Measurements from ENCODE around the gene IL3RA. TPM values are rescaled to one million over a fixed set of nuclear protein-coding genes. Genes with fewer than 3 reads are reported as not detected.
"Not testable (repeated sequence)": the region's sequence is repeated elsewhere in the genome, so short reads cannot be mapped to it uniquely, and the experiment has no call there.

Gene IL3RA
- total RNA-seq, 1 donor from 2014 or later, result 6.8 TPM

- no peak overlapping the region for H3K27ac Mint-ChIP-seq
These were observed 82.4 kb downstream of the IL3RA start for GRCh38 chrX:1418901-1419544.

DNA sequence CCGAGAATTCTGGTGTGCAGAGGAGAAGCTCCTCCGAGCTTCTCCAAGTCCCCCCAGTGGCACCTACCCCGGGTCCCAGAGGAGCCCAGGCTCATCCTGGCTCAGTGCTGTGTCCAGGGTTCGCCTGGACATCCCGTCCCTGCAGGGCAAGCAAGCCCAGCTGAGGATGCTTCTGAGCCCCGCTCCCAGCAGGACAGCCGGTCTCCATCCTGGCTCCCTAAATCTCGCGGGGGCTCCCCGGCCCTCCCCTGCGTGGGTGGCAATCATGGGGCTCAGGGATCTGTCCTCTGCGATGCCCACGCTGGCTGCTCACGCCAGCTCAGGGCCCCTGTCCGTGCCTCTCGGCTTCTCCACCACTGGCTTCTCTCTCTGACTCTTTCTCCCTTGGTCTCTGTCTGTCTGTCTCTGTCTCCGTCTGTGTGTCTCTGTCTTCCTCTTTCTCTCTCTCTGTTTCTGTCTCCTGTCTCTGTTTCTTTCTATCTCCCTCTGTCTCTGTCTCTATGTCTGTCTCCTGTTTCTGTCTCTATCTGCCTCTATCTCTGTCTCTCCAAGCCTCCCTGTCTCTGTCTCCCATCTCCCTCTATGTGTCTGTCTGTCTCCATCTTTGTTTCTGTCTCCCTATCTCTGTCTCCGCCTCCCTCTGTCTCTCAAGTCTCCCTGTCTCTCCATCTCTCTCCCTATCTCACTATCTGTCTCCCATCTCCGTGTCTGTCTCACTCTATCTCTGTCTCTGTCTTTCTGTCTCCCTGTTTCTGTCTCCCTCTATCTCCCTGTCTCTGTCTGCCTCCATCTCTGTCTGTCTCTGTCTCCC lies 83.2 kb downstream of the IL3RA start:
- Mint-ChIP-seq H3K4me1 (ENCODE audit: low read depth) (no peaks in the 10 kb centered on the region), H3K4me3 (ENCODE audit: low read depth) (no peak overlapping the region), H3K27me3 (ENCODE audit: low read depth) (no peaks in the 10 kb centered on the region), H3K27ac (peak overlapping the region; percentile 10), H3K9me3 (peaks cover 30% of the 10 kb centered on the region), H3K36me3 (ENCODE audit: low read depth) (peaks cover 51% of the 10 kb centered on the region)
- no peak for DNase-seq (ENCODE audit: low spot score)
- intact Hi-C loops (cut with micrococcal nuclease), result no loop called here

More at GRCh38 chrX:1418901-1419544, 82.4 kb downstream of the IL3RA start:
- H3K4me1 Mint-ChIP-seq (ENCODE audit: low read depth), result no peaks in the 10 kb centered on the region
- no peaks in the 10 kb centered on the region for H3K27me3 Mint-ChIP-seq (ENCODE audit: low read depth)
- peaks cover 23% of the 10 kb centered on the region for H3K9me3 Mint-ChIP-seq
- DNase-seq (ENCODE audit: low spot score), result no peak
- peaks cover 47% of the 10 kb centered on the region for H3K36me3 Mint-ChIP-seq (ENCODE audit: low read depth)
- intact Hi-C loops (cut with micrococcal nuclease), result no loop called here
- no peak overlapping the region for H3K4me3 Mint-ChIP-seq (ENCODE audit: low read depth)

GRCh38 chrX:1420371-1420770 lies 83.8 kb downstream of the IL3RA start:
- intact Hi-C loops (cut with micrococcal nuclease), result no loop called here
- Mint-ChIP-seq H3K9me3 (peaks cover 34% of the 10 kb centered on the region), H3K4me3 (ENCODE audit: low read depth) (no peak overlapping the region), H3K27me3 (ENCODE audit: low read depth) (no peaks in the 10 kb centered on the region), H3K36me3 (ENCODE audit: low read depth) (peaks cover 57% of the 10 kb centered on the region), H3K27ac (no peak overlapping the region), H3K4me1 (ENCODE audit: low read depth) (no peaks in the 10 kb centered on the region)
- no peak for DNase-seq (ENCODE audit: low spot score)

DNA sequence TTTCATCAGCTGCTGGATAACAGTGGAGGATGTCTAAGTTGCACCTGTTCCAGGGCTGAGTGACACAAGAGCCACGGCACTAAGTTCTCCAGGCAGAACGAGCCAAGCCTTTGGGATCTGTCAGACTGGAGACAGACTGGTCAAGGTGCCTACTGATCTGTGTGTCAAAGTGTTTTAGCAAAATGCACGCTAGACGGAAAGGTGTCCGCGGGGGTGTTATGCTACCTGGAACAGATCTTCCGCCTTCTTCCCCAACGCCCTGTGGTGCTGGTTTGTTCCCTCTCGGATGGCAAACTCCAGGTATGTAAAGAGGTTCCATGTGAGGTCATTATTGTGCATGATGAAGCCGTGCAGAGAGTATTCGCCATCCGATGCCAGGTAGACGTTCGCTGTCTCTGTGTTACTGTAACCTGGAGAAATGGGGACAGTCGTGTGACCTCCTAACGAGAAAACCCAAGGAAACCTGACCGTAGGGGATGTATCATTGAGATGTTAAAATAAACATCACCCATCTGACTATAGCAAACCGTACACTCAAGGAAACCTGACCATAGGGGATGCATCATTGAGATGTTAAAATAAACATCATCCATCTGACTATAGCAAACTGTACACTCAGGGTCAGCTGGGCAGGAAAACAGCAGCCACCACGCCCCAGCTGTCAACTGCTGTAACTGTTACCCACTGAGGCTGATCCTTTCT lies 85.0 kb downstream of the IL3RA start:
- Mint-ChIP-seq H3K27ac (no peak overlapping the region), H3K27me3 (ENCODE audit: low read depth) (no peaks in the 10 kb centered on the region), H3K9me3 (peaks cover 34% of the 10 kb centered on the region), H3K36me3 (ENCODE audit: low read depth) (peaks cover 68% of the 10 kb centered on the region), H3K4me1 (ENCODE audit: low read depth) (no peaks in the 10 kb centered on the region), H3K4me3 (ENCODE audit: low read depth) (no peak overlapping the region)
- intact Hi-C loops (cut with micrococcal nuclease), result no loop called here
- no peak for DNase-seq (ENCODE audit: low spot score)

DNA sequence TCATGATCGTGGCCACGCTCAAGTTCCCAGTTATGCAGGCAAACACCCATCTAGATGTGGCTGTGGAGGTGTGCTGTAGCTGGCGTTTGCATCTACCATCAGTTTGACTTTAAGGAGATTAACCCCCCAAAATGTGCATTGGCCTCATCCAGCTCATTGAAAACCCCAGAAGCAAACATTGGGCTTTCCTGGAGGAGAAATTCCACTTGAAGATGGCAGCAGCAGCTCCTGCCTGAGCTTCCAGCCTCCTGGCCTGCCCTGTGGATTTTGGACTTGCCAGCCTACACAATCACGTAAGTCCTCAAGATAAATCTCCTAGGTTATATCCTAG lies 85.5 kb downstream of the IL3RA start:
- H3K4me3 Mint-ChIP-seq (ENCODE audit: low read depth), result no peak overlapping the region
- H3K4me1 Mint-ChIP-seq (ENCODE audit: low read depth), result no peaks in the 10 kb centered on the region
- no peak overlapping the region for H3K27ac Mint-ChIP-seq
- no peaks in the 10 kb centered on the region for H3K27me3 Mint-ChIP-seq (ENCODE audit: low read depth)
- H3K9me3 Mint-ChIP-seq, result peaks cover 34% of the 10 kb centered on the region
- H3K36me3 Mint-ChIP-seq (ENCODE audit: low read depth), result peaks cover 73% of the 10 kb centered on the region
- intact Hi-C loops (cut with micrococcal nuclease), result no loop called here
- DNase-seq (ENCODE audit: low spot score), result no peak

- Mint-ChIP-seq H3K27ac (no peak overlapping the region), H3K9me3 (peaks cover 34% of the 10 kb centered on the region), H3K27me3 (ENCODE audit: low read depth) (no peaks in the 10 kb centered on the region), H3K4me1 (ENCODE audit: low read depth) (no peaks in the 10 kb centered on the region), H3K36me3 (ENCODE audit: low read depth) (peaks cover 78% of the 10 kb centered on the region), H3K4me3 (ENCODE audit: low read depth) (no peak overlapping the region)
- no peak for DNase-seq (ENCODE audit: low spot score)
- intact Hi-C loops (cut with micrococcal nuclease), result no loop called here
These were observed 86.6 kb downstream of the IL3RA start for GRCh38 chrX:1423215-1423614.

DNA sequence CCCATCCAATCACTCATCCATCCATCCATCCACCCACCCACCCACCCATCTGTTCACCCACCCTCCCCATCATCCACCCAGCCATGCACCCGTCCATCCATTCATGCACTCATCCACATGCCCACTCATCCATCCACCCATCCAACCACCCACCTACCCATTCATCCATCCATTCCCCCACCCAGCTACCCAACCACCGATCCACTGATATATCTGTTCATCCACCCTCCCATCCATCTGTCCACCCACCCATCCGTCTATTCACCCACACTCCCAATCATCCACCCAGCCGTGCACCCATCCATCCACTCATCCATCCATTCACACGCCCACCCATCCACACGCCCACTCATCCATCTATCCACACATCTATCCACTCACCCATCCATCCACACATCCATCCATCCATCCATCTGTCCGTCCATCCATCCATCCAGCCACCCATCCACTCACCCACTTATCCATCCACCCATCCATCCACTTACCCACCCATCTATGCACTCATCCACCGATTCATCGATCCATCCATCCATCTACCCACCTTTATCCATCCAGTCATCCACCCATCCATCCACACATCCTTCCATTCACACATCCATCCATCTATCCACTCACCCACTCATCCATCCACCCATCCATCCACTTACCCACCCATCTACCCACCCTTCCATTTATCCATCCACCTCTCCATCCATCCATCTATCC lies 87.7 kb downstream of the IL3RA start:
- Mint-ChIP-seq H3K4me1 (ENCODE audit: low read depth) (no peaks in the 10 kb centered on the region), H3K4me3 (ENCODE audit: low read depth) (no peak overlapping the region), H3K9me3 (peaks cover 34% of the 10 kb centered on the region), H3K27ac (no peak overlapping the region), H3K27me3 (ENCODE audit: low read depth) (no peaks in the 10 kb centered on the region), H3K36me3 (ENCODE audit: low read depth) (peaks cover 78% of the 10 kb centered on the region)
- intact Hi-C loops (cut with micrococcal nuclease), result no loop called here
- no peak for DNase-seq (ENCODE audit: low spot score)

GRCh38 chrX:1425381-1425780 lies 88.8 kb downstream of the IL3RA start:
- intact Hi-C loops (cut with micrococcal nuclease), result no loop called here
- Mint-ChIP-seq H3K36me3 (ENCODE audit: low read depth) (peaks cover 75% of the 10 kb centered on the region), H3K27ac (no peak overlapping the region), H3K4me3 (ENCODE audit: low read depth) (no peak overlapping the region), H3K4me1 (ENCODE audit: low read depth) (no peaks in the 10 kb centered on the region), H3K9me3 (peaks cover 34% of the 10 kb centered on the region), H3K27me3 (ENCODE audit: low read depth) (no peaks in the 10 kb centered on the region)
- DNase-seq (ENCODE audit: low spot score), result no peak

DNA sequence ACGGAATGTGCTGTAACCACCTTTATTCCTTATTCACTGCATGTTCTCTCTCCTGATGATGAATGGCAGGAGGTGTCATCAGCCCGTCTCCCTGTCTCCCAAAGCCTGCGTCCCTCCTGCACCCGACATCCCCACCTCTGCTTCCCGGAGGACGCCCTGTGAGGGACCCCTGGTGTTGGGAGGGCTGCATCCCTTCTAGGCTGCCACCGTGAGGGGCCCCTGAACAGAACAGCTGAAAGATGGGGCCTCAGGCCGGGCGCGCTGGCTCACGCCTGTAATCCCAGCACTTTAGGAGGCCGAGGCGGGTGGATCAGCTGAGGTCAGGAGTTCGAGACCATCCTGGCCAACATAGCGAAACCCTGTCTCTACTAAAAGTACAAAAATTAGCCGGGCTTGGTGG lies 89.7 kb downstream of the IL3RA start:
- peaks cover 34% of the 10 kb centered on the region for H3K9me3 Mint-ChIP-seq
- intact Hi-C loops (cut with micrococcal nuclease); H3K27me3 Mint-ChIP-seq (ENCODE audit: low read depth); H3K4me3 Mint-ChIP-seq (ENCODE audit: low read depth); H3K27ac Mint-ChIP-seq; DNase-seq (ENCODE audit: low spot score); H3K4me1 Mint-ChIP-seq (ENCODE audit: low read depth): not testable (repeated sequence)
- peaks cover 67% of the 10 kb centered on the region for H3K36me3 Mint-ChIP-seq (ENCODE audit: low read depth)

GRCh38 chrX:1427756-1428155 lies 91.2 kb downstream of the IL3RA start:
- intact Hi-C loops (cut with micrococcal nuclease), result no loop called here
- Mint-ChIP-seq H3K4me1 (ENCODE audit: low read depth) (no peaks in the 10 kb centered on the region), H3K9me3 (peaks cover 21% of the 10 kb centered on the region), H3K27me3 (ENCODE audit: low read depth) (no peaks in the 10 kb centered on the region), H3K27ac (no peak overlapping the region), H3K4me3 (ENCODE audit: low read depth) (no peak overlapping the region), H3K36me3 (ENCODE audit: low read depth) (peaks cover 58% of the 10 kb centered on the region)
- DNase-seq (ENCODE audit: low spot score), result no peak

DNA sequence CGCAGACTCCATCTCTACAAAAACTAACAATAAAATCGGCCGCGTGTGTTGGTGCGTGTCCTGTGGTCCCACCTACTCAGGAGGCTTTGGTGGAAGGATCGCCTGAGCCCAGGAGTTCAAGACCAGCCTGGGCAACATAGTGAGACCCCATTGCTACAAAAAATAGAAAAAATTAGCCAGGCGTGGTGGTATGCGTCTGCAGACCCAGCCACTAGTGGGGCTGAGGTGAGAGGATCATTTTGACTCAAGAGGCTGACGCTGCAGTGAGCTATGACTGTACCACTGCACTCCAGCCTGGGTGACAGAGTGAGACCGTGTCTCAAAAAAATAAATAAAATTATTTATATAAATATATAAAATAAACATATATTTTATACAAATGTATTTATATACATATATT lies 93.9 kb downstream of the IL3RA start:
- DNase-seq (ENCODE audit: low spot score), result no peak
- H3K9me3 Mint-ChIP-seq, result no peaks in the 10 kb centered on the region
- intact Hi-C loops (cut with micrococcal nuclease), result no loop called here

More for the DNA sequence above, 93.9 kb downstream of the IL3RA start:
- Mint-ChIP-seq H3K27me3 (ENCODE audit: low read depth) (no peaks in the 10 kb centered on the region), H3K4me3 (ENCODE audit: low read depth) (no peak overlapping the region), H3K27ac (no peak overlapping the region), H3K4me1 (ENCODE audit: low read depth) (no peaks in the 10 kb centered on the region), H3K36me3 (ENCODE audit: low read depth) (peaks cover 42% of the 10 kb centered on the region)

All from activated T-helper 2 cell treated with anti-CD3 and anti-CD28 coated beads, Interferon-gamma antibody, Interleukin-2, Interleukin-4, amounts not matched to agents 10 μg/mL and 5 μg/mL and 100 μg/mL, durations not matched to agents 14 hours and 24 hours and 36 hours (primary cell).